ENCODE measurements around the gene FRMD8. TPM values are rescaled to one million over a fixed set of nuclear protein-coding genes. Genes with fewer than 3 reads are reported as not detected.

Gene FRMD8
- polyA plus RNA-seq, 1 donor from 2014 or later = 22.2 TPM

GRCh38 chr11:65376138-65376713, 10.2 kb upstream of the FRMD8 start:
- no peaks in the 10 kb centered on the region for H3K27me3 ChIP-seq (ENCODE audit: insufficient read depth, low read depth, low read length)
- no peaks in the 10 kb centered on the region for H3K79me2 ChIP-seq (replicated peaks; ENCODE audit: insufficient read depth, low read length)
- no peak overlapping the region for H3K4me3 ChIP-seq (ENCODE audit: low read length)
- H3K4me2 ChIP-seq (ENCODE audit: low read length) = no peak overlapping the region
- H3K36me3 ChIP-seq (ENCODE audit: insufficient read depth, low read length) = no peaks in the 10 kb centered on the region
- no peak overlapping the region for H3K9ac ChIP-seq (ENCODE audit: low read length)
- H3K27ac ChIP-seq (ENCODE audit: low read length) = no peak overlapping the region
- H4K20me1 ChIP-seq (ENCODE audit: insufficient read depth) = no peaks in the 10 kb centered on the region
- H3F3A ChIP-seq (ENCODE audit: insufficient read depth, low read length, poor library complexity, severe bottlenecking) = no peaks in the 10 kb centered on the region
- H3K9me3 ChIP-seq (ENCODE audit: low read length) = no peaks in the 10 kb centered on the region
- no peak for TF ChIP-seq SMC3 (conservative IDR thresholded peaks at IDR 0.05; ENCODE audit: poor library complexity)
- TF ChIP-seq TAF1 (IDR thresholded peaks at IDR 0.05; ENCODE audit: low read depth) = no peak
- TF ChIP-seq MXI1 (conservative IDR thresholded peaks at IDR 0.05; ENCODE audit: poor library complexity, severe bottlenecking) = no peak
- TF ChIP-seq, protein P1, sequence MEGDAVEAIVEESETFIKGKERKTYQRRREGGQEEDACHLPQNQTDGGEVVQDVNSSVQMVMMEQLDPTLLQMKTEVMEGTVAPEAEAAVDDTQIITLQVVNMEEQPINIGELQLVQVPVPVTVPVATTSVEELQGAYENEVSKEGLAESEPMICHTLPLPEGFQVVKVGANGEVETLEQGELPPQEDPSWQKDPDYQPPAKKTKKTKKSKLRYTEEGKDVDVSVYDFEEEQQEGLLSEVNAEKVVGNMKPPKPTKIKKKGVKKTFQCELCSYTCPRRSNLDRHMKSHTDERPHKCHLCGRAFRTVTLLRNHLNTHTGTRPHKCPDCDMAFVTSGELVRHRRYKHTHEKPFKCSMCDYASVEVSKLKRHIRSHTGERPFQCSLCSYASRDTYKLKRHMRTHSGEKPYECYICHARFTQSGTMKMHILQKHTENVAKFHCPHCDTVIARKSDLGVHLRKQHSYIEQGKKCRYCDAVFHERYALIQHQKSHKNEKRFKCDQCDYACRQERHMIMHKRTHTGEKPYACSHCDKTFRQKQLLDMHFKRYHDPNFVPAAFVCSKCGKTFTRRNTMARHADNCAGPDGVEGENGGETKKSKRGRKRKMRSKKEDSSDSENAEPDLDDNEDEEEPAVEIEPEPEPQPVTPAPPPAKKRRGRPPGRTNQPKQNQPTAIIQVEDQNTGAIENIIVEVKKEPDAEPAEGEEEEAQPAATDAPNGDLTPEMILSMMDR (IDR thresholded peaks at IDR 0.05; ENCODE audit: poor library complexity, severe bottlenecking) = no peak
- no peak for TF ChIP-seq EZH2 (IDR thresholded peaks at IDR 0.05; ENCODE audit: borderline replicate concordance, insufficient read depth, low read length, poor library complexity, severe bottlenecking)
- no peak for TF ChIP-seq EP300 (conservative IDR thresholded peaks at IDR 0.05; ENCODE audit: poor library complexity, severe bottlenecking)
- TF ChIP-seq, protein P2, sequence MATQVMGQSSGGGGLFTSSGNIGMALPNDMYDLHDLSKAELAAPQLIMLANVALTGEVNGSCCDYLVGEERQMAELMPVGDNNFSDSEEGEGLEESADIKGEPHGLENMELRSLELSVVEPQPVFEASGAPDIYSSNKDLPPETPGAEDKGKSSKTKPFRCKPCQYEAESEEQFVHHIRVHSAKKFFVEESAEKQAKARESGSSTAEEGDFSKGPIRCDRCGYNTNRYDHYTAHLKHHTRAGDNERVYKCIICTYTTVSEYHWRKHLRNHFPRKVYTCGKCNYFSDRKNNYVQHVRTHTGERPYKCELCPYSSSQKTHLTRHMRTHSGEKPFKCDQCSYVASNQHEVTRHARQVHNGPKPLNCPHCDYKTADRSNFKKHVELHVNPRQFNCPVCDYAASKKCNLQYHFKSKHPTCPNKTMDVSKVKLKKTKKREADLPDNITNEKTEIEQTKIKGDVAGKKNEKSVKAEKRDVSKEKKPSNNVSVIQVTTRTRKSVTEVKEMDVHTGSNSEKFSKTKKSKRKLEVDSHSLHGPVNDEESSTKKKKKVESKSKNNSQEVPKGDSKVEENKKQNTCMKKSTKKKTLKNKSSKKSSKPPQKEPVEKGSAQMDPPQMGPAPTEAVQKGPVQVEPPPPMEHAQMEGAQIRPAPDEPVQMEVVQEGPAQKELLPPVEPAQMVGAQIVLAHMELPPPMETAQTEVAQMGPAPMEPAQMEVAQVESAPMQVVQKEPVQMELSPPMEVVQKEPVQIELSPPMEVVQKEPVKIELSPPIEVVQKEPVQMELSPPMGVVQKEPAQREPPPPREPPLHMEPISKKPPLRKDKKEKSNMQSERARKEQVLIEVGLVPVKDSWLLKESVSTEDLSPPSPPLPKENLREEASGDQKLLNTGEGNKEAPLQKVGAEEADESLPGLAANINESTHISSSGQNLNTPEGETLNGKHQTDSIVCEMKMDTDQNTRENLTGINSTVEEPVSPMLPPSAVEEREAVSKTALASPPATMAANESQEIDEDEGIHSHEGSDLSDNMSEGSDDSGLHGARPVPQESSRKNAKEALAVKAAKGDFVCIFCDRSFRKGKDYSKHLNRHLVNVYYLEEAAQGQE (IDR thresholded peaks at IDR 0.05; ENCODE audit: borderline replicate concordance) = no peak
- TF ChIP-seq RAD21 (conservative IDR thresholded peaks at IDR 0.05) = no peak
- H2AFZ ChIP-seq (ENCODE audit: low read depth, low read length) = no peak overlapping the region
- H3K9me2 ChIP-seq (ENCODE audit: insufficient read depth, low read length) = no peaks in the 10 kb centered on the region

- Histone ChIP-seq H3K27me3 (ENCODE audit: insufficient read depth, low read depth, low read length) (no peaks in the 10 kb centered on the region), H2AFZ (ENCODE audit: low read depth, low read length) (no peak overlapping the region), H3F3A (ENCODE audit: insufficient read depth, low read length, poor library complexity, severe bottlenecking) (no peaks in the 10 kb centered on the region), H3K9me2 (ENCODE audit: insufficient read depth, low read length) (no peaks in the 10 kb centered on the region), H3K79me2 (replicated peaks; ENCODE audit: insufficient read depth, low read length) (no peaks in the 10 kb centered on the region), H3K27ac (ENCODE audit: low read length) (no peak overlapping the region), H3K9me3 (ENCODE audit: low read length) (no peaks in the 10 kb centered on the region), H3K9ac (ENCODE audit: low read length) (no peak overlapping the region), H4K20me1 (ENCODE audit: insufficient read depth) (no peaks in the 10 kb centered on the region), H3K4me2 (ENCODE audit: low read length) (no peak overlapping the region), H3K4me3 (ENCODE audit: low read length) (no peak overlapping the region), H3K36me3 (ENCODE audit: insufficient read depth, low read length) (no peaks in the 10 kb centered on the region)
- no peak for TF ChIP-seq POLR2AphosphoS5 (IDR thresholded peaks at IDR 0.05)
- TF ChIP-seq, protein P2 (IDR thresholded peaks at IDR 0.05; ENCODE audit: borderline replicate concordance) = no peak
- TF ChIP-seq TAF1 (IDR thresholded peaks at IDR 0.05; ENCODE audit: low read depth) = no peak
- no peak for TF ChIP-seq EZH2 (IDR thresholded peaks at IDR 0.05; ENCODE audit: borderline replicate concordance, insufficient read depth, low read length, poor library complexity, severe bottlenecking)
Measured at GRCh38 chr11:65377036-65377435, 9.4 kb upstream of the FRMD8 start.

All from neural cell (in vitro differentiated cells).